Glomerular endothelial cell (primary cell): Measurements from ENCODE around the gene MBTD1. TPM values are rescaled to one million over a fixed set of nuclear protein-coding genes. Genes with fewer than 3 reads are reported as not detected.
"Not testable (repeated sequence)": the region's sequence is repeated elsewhere in the genome, so short reads cannot be mapped to it uniquely, and the experiment has no call there.

Source experiments
- DNase-seq: peaks from one replicate; pipeline ENCODE4 v3.0.0-alpha.2; 2011; ENCODE audit warnings: low read depth, low spot score; ENCODE audit errors: extremely low read depth
- total RNA-seq: library from RNA; depleted of rRNA; stranded (reverse); fragments of >200 nt; gene quantifications from 2 replicates; pipeline ENCODE4 v1.2.3, GENCODE V29; 2015

Gene MBTD1
- total RNA-seq, 1 donor from 2014 or later: 11.4 TPM

DNA sequence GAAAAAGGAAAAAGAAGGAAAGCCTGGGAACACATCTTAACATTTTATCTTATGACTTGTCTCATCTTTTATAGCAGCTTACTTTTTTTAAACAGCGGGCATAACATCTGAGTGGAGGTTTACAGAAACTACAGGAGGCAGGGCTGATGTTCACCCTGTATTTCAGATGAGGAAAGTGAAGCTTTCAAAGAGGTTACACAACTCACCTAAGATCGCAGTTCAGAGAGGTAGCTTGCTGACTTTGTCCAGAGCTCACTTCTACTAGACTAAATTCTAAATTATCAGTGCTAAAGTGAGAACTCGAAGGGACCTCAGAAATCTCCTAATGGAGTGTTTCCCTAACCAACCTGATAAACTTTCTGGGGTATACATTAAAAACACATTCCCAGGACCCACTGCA lies 3.7 kb downstream of the MBTD1 start:
- DNase-seq: no peak

DNA sequence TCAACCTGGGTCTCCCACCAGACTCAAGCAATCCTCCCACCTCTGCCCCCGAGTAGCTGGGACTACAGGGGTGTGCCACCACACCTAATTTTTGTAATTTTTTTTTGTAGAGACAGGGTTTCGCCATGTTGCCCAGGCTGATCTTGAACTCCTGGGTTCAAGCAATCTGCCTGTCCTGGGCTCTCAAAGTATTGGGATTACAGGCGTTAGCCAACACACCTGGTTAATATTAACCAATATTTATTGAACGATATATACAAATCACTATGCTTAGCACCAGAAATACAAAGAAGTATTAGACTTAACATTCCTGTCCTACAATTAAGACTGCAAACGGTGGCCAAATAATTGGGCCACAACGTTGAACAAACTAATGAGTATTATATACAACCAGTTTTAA lies 4.2 kb downstream of the MBTD1 start:
- DNase-seq: no peak

DNA sequence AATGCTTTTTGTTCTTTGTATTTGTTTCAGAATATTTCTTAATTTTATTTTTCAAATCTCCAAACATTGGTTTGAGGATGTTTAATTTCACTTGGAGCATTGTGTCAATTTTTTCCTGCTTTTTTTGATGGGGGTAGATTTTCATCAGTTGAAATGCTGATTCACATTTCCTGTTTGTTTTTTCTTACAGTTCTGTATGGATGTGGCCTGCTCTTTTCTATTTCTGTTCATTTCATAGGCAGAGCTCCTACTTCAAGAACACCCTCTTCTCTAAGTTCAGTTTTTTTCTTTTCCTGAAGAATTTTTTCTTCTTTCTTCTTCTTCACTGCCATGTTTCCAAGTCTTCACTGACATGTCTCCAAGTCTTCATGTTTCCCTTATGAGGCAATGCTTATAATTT lies 8.8 kb downstream of the MBTD1 start:
- DNase-seq: no peak

DNA sequence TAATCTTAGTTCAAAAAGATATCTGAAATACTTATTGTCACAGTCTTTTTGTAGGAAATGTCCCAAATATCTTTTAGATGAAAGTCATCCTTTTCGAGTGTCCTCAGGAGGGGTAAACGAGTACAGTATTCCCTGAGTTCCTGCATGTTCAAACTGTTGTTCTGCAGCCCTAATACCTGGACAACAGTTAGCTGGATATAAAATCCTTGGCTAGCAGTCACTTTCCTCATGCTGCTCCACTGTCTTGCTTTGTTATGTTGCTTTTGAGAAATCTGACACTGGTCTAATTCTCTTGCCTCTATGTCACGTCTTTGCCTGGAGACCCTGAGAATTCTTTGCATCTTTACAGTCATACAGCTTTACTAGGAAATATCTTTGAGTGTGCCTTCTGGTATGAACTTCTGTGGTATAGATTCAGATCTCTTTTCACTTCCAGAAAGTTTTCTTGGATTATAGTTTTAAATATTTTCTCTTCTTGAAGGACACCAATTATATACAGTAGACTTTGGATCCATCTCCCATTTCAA lies 9.5 kb downstream of the MBTD1 start:
- no peak for DNase-seq

- DNase-seq: no peak
These were observed 14.3 kb downstream of the MBTD1 start for GRCh38 chr17:51245535-51245934.

DNA sequence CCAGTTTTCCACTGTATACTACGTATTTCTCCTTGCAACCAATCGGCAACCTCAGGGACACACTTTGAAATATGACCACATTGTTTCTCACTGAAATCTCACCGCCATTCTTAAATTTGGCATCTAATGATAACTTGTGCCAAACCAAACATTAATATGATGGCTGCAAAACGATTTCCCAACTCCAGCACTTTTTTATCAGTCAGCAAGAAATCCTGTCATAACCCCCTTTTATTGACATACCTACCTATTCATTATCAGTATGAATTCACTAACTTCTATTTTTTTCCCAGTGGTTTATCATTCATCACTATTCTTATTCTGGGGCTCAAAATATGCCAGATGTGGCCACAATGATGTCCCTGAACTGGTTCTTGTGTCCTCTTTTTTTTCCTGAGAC lies 15.8 kb downstream of the MBTD1 start:
- DNase-seq: no peak

- no peak for DNase-seq
These were observed 19.6 kb downstream of the MBTD1 start for GRCh38 chr17:51240275-51240674.

- DNase-seq: no peak
These were observed 21.5 kb downstream of the MBTD1 start for GRCh38 chr17:51238255-51238887.

GRCh38 chr17:51234162-51234561 lies 25.7 kb downstream of the MBTD1 start:
- DNase-seq: no peak

DNA sequence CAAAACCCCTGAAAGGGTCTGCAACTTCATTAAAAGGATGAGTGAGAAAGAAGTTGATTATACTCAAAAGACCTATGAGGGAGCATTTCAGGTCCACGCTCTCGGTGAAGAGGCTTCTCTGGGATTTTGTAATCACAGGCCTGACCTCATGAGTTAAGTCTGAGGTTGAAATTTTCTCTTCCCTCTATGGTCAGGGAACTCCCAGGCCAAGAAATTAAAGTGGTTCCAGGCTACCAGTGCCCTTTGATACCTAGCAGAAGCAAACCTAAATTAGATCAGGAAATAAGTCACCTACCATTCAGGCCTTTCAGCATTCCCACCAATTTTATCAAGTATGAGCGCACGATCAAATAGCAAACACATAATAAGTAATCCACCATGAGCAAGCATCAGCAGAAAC lies 27.9 kb downstream of the MBTD1 start:
- no peak for DNase-seq

DNA sequence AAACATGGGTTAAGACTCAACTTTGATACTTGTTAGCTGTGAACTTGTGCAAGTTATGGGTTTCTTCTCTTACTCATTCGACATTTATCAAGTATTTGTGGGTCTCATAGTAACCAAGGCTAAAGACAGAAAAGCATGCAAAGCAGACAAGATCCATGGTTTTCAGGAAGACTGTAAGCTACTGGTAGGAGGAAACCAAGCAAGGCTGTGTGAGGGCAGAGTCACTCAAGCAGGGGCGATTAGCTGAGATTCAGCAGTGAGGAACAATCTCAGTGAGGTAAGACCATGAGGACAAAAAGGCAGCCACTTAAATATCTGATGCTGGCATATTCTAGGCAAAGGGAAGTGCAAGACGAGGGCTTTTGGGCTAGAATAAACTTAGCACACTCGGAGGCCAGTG lies 29.5 kb downstream of the MBTD1 start:
- no peak for DNase-seq

GRCh38 chr17:51229889-51230288 lies 30.0 kb downstream of the MBTD1 start:
- DNase-seq: no peak

DNA sequence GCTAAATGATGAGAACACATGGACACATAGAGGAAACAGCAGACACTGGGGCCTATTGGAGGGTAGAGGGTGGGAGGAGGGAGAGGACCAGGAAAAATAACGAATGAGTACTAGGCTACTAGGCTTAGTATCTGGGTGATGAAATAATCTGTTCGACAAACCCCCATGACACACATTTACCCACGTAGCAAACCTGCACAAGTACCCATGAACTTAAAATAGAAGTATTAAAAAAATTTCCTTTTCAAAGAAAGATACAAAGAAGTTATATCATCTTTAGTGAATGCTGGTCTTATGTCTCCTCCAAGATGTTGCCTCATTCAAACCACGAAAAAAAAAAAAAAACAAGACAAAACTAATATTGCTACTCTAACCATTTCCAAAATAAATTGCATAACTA lies 31.7 kb downstream of the MBTD1 start:
- DNase-seq: no peak

DNA sequence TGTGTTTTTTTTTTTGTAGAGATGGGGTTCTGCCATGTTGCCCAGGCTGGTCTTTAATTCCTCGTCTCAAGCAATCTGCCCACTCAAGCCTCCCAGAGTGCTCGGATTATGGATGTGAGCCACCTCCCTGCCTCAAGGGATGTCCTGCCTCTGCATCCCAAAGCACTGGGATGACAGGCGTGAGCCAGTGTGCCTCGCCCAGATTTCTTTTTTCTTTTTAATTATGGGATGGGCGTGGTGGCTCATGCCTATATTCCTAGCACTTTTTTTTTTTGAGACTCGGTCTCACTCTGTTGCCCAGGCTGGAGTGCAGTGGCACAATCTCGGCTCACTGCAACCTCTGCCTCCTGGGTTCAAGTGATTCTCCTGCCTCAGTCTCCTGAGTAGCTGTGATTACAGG lies 34.3 kb downstream of the MBTD1 start:
- not testable (repeated sequence) for DNase-seq

DNA sequence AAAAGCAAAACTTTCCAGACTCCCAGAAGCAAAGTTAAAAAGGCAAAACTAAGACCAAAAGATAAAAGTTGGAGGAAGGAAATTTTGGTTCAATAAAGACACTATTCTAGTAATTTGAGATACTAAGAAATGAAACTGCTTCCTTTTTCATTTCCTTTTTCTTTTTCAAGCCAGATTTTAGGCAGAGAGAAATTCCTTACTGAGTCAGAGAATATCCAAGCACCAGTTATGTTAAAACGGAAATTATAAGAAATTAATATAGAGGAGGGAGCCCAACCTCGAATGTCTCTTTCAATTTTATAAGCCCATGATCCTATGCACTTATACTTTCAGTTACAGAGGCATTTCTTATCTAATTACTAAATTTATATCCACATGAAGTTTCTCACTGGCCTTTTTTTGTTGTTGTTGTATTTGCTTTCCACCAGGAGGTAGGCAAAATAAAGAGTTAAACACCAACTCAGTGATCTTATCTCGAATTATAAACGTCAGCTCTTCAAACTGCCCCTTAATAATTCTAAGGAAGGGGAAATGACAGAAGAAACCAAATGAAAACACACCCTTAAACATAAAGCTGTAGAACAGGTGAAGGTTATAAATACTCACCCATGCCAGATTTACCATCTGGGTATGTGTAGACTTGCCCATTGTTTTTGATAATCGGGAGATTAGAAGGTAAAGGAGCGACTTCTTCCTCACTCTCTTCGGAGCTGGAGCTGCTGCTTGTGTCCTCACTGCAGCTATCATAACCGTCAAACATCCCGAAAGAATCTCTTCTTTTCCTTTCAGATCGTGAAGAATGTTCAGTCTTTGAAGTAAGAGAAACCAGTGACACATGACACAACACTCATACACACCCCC lies 35.2 kb downstream of the MBTD1 start:
- no peak for DNase-seq

- DNase-seq: no peak
These were observed 38.5 kb downstream of the MBTD1 start for GRCh38 chr17:51221322-51221721.

DNA sequence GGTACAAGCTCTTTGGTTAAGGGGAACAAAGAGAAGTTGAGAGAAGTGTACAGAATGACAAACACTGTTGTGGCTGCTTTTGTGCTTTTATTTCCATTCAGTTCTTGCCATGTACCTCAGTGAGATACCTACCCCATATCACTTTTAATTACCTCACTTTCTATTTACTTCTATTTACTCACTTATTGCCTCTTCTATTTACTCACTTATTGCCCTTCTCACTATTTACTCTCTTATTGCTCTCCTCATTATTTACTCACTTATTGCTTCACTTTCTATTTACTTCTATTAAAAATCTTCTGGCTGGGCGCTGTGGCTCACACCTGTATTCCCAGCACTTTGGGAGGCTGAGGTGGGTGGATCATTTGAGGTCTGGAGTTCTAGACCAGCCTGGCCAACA lies 41.9 kb downstream of the MBTD1 start:
- no peak for DNase-seq

DNA sequence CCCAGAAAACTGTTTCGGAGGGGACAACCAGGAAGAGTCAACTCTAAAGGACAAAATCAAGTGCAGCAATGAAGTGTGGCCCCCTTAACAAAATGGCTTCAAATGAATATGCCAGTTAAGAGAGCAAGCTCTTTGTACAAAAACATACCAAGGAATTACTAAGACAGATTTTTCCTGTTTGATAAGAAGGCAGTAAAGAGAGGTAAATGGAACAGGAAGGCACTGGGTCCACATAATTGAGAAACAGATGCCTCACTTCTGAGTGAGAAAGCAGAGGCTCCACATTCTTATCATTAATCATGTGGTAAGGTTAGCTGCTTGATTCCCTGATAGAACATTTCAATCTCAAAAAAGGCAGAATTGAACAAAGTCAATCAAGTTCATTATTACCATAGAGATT lies 44.9 kb downstream of the MBTD1 start:
- DNase-seq: peak; percentile 44

GRCh38 chr17:51203838-51204237 lies 56.0 kb downstream of the MBTD1 start:
- no peak for DNase-seq

- DNase-seq: no peak
These were observed 59.0 kb downstream of the MBTD1 start for GRCh38 chr17:51200846-51201245.

GRCh38 chr17:51200295-51200694 lies 59.6 kb downstream of the MBTD1 start:
- no peak for DNase-seq

DNA sequence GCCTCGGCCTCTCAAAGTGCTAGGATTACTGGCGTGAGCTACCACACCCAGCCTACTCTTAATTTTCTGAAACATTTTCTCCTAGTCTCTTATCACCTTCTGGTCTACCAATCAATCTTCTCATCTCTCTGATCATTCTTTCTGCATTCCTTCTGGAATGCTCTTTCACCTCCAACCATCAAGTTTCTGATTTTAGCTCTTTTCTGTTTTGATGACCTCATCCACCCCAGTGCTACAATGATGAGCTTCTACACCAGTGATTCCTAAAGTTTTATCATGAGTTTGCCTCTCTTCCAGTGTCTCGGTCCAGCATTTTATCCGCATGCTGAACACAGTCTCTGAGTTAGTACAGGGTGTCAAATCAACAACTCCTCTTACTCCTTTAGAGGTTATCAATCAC lies 62.1 kb downstream of the MBTD1 start:
- DNase-seq: no peak
